GM13977 (cell line): ENCODE results near the gene SCYGR6.

Source experiments
- DNase-seq: peaks from one replicate; pipeline ENCODE4 v3.0.0; 2012; ENCODE audit warnings: low spot score
- in situ Hi-C: fragments of 300-500 bp; cut with MboI; formaldehyde crosslinking; loops from one replicate; pipeline ENCODE4 v1.12.0; 2022; ENCODE audit warnings: low sequenced_read_pairs, low pct_unique_long_range_greater_than_20kb, mixed read lengths, inconsistent platforms; ENCODE audit not compliant: unreplicated experiment
- TF ChIP-seq, protein P1 (sequence below): IDR thresholded peaks from 2 replicates; pipeline ENCODE4 v1.5.1; 2012; ENCODE audit warnings: mild to moderate bottlenecking, control low read depth; ENCODE audit not compliant: insufficient read depth; ENCODE audit errors: extremely low read depth, missing control alignments

The SCYGR6 gene, protein sequence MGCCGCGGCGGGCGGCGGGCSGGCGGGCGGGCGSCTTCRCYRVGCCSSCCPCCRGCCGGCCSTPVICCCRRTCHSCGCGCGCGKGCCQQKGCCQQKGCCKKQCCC

DNA sequence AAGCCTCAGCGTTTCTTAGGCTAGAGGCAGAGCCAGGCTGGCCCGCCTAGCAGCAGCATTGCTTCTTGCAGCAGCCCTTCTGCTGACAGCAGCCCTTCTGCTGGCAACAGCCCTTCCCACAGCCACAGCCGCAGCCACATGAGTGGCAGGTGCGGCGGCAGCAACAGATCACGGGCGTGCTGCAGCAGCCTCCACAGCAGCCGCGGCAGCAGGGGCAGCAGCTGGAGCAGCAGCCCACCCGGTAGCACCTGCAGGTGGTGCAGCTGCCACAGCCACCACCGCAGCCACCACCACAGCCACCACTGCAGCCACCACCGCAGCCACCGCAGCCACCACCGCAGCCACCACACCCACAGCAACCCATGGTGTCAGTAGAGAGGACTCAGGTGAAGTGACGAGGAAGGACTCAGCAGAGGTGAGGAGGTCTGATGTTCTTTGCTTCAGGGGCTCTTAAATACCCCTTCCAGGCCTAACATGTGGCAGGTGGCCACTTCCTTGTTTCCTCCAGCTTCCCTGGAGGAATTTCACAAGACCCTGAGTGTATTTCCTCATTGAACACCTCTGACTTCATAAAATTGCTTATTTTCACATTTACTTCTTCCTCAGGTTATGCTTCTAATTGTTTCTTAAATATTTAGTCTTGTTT, at the start of gene SCYGR6:
SCYGR6 (minus strand) TSS at position 364 of the 646 bp plus-strand sequence; CDS start at position 364, 0 bp downstream.
- in situ Hi-C loops: no loop called here
- TF ChIP-seq, protein P1, sequence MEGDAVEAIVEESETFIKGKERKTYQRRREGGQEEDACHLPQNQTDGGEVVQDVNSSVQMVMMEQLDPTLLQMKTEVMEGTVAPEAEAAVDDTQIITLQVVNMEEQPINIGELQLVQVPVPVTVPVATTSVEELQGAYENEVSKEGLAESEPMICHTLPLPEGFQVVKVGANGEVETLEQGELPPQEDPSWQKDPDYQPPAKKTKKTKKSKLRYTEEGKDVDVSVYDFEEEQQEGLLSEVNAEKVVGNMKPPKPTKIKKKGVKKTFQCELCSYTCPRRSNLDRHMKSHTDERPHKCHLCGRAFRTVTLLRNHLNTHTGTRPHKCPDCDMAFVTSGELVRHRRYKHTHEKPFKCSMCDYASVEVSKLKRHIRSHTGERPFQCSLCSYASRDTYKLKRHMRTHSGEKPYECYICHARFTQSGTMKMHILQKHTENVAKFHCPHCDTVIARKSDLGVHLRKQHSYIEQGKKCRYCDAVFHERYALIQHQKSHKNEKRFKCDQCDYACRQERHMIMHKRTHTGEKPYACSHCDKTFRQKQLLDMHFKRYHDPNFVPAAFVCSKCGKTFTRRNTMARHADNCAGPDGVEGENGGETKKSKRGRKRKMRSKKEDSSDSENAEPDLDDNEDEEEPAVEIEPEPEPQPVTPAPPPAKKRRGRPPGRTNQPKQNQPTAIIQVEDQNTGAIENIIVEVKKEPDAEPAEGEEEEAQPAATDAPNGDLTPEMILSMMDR: no peak
- no peak for DNase-seq

DNA sequence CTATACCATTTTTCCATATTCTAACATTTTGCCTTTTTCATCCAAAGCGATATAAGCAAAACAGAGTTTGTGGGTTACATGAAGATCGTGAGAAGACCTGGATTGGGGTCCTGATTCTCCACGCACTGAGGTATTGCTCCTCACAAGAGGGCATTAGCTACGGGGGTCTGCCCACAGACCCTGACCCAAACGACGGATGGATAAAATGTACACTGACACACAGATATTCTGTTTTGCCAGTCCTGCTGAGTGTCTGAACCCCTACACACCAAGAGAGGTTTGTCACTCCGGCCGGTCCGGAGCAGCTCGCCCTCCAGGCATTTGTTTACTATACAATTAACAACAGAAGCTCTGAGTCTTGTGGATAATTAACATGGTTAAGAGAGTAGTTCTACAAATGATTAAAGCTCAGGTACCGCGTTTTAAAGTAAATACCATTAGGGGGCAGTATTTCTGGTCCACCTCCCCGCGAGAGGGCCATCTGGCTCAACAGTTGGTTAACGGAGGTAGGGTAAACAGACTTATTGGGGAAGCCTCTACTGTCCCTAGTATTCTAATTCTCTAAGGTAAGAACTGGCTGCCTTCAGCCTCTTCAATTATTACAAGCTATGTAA, 49.6 kb upstream of the SCYGR6 start:
- in situ Hi-C loops: loop anchor here (25.0 kb wide), 2 partner anchors 287 to 637 kb away; no protein-coding TSS in a partner anchor
- TF ChIP-seq, protein P1: peak; percentile 56
- DNase-seq: peak; percentile 38

DNA sequence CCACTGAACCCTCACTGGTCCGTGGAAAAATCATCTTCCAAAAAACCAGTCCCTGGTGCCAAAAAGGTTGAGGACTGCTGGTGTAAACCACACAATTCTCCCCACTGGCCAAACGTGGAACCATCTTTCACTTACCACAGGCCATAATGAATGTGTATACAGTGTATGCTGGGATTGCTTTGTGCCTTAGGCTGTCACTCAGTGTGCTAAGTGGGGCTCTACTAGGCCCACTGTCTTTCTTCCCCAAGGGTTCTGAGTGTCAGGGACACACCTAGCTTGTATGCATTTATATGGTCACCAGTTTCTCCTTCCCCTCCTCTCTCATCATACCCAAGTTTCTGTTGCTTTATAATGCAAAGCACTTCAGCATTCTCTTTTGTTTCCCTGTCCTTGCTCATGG, 48.4 kb upstream of the SCYGR6 start:
- TF ChIP-seq, protein P1: no peak
- no peak for DNase-seq
- in situ Hi-C loops: loop anchor here (25.0 kb wide), 2 partner anchors 286 to 636 kb away; no protein-coding TSS in a partner anchor

DNA sequence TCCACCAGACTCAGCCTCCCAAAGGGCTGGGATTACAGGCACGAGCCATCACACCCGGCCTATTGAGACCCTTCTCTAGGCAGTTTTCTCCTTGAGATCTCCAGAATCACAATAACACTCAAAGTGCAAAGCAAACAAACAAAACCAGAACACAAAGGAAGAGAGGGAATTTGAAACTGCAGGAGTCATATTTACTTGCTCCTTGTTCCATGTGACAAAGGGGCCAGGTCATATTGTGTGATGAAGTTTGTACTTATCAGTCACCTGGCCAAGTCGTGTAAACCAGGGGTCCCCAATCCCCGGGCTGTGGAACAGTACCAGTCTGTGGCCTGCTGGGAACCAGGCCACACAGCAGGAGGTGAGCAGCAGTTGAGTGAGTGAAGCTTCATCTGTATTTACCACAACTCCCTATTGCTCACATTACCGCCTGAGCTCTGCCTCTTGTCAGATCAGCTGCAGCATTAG, 47.7 kb upstream of the SCYGR6 start:
- DNase-seq: no peak
- in situ Hi-C loops: loop anchor here (25.0 kb wide), 2 partner anchors 285 to 635 kb away; no protein-coding TSS in a partner anchor
- TF ChIP-seq, protein P1: no peak

DNA sequence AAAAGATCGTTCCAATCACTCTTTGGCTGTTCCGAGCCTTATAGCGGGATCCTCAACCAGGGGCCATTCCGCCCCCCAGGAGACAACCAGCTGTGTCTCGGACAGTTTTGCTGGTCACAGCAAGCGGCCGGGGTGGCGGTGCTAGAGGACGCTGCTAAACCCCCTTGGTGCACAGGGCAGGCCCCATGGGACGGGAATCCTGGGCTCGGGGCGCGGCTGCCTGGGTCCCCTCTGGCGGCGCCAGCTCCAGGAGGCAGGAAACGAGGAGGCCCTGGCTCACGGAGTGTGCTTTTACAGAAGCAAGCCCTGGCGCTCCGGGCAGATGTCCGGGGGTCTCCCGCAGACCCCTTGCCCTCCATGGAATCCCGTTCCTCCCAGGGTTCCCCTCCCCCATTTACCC, 43.3 kb upstream of the SCYGR6 start:
- DNase-seq: no peak
- in situ Hi-C loops: loop anchor here (25.0 kb wide), 2 partner anchors 281 to 631 kb away; no protein-coding TSS in a partner anchor
- TF ChIP-seq, protein P1: no peak

DNA sequence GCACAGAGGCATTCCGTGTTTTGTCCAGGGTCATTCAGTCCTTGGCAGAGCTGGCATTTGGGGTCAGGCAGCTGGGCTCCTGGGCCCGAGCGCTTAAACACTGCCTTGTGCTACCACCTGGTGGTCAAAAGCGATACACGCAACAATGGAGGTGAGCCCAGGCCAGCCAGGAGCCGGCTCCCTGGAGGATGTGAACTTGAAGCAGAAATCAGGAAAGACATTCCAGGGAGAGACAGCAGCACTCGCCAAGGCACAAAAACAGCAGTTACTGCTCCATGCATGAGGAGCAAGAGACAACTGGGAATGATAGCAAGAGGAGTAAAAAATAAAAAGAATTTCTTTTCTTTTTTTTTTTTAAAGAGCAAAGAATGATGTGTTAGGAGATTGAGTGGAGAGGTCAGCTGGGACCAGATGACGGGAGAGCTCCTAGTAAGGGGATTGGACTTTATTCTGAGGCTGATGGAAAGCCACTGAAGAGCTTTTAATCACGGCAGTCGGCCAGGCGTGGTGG, 41.9 kb upstream of the SCYGR6 start:
- TF ChIP-seq, protein P1: peak; percentile 78
- in situ Hi-C loops: loop anchor here (25.0 kb wide), 2 partner anchors 279 to 629 kb away; no protein-coding TSS in a partner anchor
- peak; percentile 82 for DNase-seq
